HG02610 (cell line): Measurements from ENCODE around the gene MCU.

Experiments
- ATAC-seq: cut with Tn5 transposase; IDR thresholded peaks from one replicate; pipeline ENCODE4 v1.9.1; 2021; ENCODE audit warnings: mild to moderate bottlenecking, moderate library complexity; ENCODE audit not compliant: unreplicated experiment

Gene MCU

DNA sequence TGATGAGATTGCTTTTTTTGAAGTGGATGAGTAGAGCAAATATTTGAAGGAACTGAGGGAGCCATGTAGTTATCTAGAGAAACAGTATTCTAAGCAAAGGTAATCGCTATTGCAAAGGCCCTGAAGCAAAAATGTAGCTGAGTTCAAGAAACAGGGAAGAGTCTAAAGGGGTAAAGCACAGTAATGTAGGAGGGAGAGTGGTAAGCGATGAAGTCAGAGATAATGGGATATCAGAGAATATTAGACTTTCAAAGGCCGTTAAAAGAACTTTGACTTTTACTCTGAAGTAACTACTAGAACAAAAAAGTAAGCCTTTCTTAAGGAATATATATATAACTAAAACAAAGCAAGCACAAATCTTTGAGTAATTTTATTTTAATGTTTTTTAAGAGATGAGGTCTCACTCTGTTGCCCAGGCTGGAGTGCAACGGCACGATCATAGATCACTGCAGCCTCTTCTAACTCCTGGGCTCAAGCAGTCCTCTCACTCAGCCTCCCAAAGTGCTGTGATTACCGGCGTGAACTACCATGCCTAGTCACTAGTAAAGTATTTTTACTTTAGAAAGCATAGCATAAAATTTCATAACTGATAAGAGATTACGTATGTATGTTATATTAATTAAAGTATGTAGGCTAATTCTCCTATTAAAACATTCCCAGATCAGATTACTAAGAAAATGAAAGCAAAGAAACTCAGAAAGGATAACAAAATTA is 139.9 kb downstream of the MCU start:
- no peak for ATAC-seq

DNA sequence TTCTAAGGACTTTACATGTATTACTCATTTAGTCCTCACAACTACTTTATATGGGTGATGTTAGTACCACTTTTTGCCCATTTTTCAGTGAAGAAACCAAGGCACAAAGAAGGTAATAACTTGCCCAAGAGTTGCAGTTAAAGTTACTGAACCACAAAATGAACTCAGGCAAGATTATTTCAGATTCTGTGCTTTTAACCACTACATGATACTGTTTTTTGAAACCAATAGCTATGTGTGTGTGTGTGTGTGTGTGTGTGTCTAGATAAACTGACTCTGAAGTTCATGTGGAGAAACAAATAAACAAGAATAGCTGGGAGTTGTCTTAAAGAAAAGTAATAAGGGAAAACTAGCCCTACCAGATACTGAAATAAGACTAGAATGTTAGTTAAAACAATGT is 140.8 kb downstream of the MCU start:
- no peak for ATAC-seq

DNA sequence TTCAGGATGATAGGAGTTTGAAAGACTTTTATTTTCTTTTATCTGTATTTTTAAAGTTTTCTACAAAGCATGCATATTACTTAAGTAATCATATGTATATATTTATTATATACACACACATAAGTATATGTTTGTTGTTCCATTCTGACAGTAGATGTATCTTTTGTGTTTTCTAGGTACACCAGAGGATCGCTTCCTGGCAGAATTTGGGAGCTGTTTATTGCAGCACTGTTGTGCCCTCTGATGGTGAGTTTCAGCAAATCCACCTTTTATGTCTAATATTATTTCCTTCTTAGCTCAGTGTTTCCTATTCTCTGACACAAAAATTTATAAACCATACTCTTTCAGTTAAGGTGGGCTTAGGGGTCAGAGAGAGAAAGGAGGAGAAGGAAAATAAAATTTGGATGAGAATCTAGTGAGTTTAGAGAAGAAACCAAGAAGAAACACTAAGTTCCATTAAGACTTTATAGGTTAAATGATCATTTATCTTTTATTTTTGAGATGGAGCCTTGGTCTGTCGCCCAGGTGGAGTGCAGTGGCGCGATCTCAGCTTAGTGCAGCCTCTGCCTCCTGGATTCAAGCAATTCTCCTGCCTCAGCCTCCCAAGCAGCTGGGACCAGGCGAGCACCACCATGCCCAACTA is 142.4 kb downstream of the MCU start:
- no peak for ATAC-seq

DNA sequence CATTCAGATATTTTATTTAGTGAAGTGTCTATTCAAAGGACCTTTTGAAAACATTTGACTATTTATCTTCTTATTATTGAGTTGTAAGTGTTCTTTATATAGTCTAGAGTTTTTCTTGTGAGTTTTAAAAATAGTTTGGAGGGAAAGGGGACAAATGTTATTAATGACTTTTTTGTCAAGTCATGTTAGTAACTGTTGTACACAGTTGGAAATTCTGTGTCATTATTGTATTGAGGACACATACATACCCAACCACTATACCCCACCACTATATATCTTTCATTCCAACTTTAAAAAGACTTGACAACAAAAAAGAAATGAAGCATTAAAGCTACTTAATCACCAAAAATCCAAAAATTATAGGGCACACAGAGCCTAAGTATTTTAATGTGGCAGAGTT is 148.4 kb downstream of the MCU start:
- no peak for ATAC-seq

DNA sequence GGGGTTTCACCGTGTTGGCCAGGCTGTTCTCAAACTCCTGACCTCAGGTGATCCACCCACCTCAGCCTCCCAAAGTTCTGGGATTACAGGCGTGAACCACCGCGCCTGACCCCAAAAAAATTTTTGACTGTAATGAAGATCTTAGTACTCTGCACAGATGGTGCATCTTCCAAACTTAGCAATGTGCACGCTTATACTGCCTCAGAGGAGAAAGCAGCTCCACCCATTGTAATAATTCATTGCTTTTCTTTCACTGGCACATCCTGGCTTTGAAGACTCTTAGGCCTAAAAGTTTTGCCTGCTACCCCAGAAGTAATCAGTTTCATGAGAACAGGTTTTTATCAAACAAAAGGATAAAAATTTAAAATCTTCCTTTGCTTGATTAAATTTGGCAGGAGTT is 149.5 kb downstream of the MCU start:
- ATAC-seq, result no peak

DNA sequence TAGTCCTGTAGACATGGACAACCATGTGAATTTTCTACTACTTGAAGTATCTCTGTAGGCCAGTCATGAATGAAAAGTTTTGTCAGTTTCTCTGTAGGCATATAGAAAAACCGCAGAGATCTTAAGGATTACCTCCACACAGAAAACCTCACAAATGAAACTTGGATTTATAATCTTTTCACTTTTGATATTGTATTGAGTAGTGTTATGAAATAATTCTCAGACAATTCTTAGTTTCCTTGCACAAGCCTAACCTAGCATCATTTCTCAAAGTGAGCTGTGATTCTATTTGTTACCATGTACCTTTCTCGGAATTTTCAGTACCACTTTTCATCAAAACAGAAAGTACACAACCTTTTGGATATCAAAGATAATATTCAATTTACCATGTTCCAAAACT is 150.2 kb downstream of the MCU start:
- no peak for ATAC-seq

DNA sequence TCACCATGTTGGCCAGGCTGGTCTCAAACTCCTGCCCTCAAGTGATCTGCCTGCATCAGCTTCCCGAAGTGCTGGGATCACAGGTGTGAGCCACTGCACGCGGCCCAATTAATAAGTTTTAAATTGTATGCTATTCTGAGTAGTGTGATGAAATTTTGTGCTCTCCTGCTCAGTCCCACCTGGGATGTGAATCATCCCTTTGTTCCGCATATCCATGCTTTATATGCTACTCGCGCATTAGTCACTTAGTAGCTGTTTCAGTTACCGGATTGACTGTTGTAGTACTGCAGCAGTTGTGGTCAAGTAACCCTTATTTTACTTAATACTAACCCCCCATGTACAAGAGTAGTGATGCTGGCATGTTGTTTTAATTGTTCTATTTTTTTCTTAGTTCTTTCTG is 154.3 kb downstream of the MCU start:
- ATAC-seq, result no peak

DNA sequence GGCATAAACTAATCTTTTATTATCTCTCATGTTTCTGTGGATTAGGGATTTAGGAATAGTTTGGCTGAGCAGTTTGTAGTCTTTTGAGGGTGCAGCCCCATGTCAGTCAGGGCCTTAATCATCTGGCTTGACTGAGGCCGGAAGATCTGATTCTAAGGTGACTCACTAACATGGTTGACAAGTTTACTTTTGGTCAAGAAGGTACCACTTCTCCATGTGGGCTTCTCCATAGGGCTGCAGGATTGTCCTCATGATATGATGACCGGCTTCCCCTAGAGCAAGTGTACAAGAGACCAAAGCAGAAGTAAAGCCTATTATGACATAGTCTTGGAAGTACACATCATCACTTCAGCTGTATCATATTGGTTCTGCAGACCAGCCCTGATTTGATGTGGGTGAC is 155.7 kb downstream of the MCU start:
- no peak for ATAC-seq

DNA sequence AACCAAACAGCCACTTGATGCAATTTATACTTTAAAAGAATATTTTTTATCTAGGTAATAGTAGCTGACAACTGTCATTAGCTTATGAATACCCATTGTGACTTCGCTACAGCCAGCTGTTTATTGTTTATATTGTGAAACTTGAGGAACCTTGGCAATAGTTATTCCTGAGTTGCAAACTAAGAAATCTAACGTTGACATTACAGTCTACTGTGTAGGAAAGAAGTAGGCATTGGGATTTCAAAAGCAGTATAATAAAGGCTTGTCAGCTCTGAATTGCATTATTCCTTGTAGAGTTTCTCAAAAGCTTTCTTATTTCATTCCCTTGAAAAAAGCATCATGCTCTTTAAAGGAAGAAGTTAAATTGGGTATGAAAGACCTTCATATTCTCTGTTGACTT is 158.9 kb downstream of the MCU start:
- no peak for ATAC-seq

DNA sequence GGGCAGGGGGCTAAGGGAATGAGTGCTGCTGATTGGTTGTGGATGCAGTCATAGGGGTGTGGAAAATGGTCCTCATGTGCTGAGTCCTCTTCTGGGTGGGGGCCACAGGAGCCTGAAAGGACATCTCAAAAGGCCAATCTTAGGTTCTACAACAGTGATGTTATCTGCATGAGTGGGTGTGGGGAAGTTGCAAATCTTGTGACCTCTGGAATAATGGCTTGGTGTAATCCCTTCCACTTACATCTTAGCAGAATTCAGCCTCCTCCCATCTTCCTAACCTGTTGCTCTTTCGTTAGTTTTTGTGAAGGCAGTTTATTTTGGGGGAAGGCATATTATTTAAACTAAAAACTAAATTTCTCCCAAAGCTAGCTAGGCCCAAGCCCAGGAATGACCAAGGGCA is 159.6 kb downstream of the MCU start:
- ATAC-seq, result no peak

DNA sequence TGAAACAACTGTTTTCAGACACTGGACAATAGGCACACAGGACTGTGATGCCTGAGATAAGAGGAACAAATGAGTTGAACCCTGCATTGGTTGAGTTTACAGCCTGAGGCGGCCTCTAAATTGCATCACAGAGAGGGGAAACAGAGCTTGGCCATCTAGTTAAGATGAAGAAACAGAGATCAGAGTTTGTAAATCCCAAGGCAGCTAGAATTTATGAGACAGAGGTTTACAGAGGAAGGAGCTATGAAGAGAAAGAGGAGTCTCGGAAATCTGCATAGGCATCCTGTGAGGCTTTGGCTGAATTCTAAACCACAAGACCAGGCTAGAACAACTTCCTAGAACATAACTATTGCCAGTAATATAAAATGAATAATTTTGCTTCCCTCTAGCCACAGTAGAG is 160.6 kb downstream of the MCU start:
- ATAC-seq, result no peak

DNA sequence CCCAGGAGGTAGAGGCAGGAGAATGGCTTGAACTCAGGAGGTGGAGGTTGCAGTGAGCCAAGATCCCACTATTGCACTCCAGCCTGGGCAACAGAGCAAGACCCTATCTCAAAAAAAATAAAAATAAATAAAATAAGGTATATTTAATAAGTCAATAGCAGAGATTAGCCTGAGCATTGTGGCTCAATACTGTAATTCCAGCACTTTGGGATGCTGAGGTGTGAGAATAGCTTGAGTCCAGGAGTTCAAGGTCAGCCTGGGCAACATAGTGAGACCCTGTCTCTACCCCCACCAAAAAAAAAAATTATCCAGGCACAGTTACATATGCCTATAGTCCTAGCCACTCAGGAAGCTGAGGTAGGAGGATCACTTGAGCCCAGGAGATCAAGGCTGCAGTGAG is 163.2 kb downstream of the MCU start:
- no peak for ATAC-seq

DNA sequence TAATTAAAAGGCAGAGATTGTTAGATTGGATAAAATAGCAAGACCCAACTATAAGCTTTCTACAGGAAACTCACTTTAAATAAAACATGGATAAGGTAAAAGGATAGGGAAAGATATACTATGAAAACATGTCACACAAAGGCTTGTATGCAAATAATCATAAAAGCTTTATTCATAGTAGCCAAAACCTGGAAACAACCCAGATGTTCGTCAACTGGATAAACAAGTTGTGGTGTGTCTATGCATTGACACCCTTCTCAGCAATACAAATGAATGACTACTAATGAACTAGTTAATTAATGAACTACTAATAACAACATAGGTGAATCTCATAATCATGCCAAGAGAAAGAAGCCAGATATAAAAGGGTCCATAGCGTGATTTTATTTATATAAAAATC is 163.8 kb downstream of the MCU start:
- ATAC-seq, result no peak

DNA sequence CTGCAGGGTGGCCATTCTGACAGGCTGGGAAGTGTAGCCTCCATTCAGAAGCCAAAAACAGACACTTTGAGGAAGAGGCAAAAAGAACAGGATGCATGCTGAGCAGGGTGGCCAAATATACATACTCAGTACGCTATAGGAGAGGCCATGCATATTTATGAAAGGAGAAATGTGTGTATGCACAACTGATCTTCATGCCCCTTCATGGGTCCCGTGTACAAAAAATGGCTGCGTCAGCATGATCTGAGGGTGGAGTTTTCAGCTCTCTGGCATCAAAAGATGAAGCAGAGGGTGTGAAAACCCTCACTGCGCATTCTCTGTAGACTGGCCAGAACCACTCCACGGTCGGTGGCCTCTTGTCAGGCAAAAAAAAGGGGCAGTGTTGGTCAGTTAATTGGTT is 166.1 kb downstream of the MCU start:
- no peak for ATAC-seq

DNA sequence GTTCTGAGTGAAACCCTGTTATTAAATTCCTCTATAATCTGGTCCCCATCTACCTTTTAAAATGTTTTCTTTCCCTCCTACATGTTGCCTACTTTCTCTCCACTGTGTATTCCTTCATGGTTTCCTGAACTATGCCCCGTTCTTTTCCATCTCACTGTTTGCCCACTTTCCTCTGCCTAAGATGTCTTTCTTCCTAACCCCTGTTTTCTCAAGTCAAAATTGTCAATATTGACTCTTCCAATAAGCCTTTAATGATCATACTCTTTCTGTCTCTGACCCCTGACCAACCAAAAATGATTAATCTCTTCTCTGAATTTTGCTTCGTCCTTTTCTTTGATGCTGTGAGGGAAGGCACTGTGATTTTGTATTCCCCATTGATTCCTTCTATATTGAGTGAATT is 171.0 kb downstream of the MCU start:
- ATAC-seq, result no peak

DNA sequence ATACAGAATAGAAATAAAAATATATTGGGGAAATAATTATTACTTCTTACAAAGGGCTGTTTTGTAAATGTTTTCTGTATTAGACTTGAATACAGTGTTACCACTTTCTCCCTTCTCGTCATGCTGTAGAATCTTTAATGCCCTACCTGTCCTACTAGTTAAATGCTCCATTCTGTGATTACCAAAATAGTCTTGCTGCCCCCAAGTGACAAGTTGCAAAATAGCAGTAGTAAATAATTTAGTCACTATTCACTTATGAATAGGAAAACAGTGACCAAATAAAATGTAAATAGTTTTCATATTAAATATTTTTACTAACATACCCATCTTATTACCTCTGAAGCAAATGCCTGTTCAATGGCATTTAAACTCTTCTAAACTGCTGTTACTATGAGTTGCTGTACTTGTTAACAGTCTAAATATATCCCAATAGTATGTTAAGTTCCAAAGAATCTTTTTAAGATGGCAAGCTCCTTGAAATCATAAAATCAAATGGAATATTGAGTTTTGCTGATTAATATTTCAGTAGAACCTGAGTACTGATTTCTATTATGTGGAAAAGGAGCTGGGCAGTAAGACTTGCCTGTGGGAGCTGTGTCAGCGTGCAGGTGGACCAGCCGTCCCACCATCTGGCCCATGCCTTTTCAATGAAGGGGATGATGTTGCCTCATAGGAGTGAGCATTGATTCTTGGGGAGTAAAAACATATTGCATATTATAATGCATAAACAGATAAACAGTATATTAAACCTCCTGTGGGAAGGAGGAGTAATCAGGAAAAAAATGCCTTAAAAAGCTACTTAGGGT is 183.5 kb downstream of the MCU start:
- no peak for ATAC-seq

DNA sequence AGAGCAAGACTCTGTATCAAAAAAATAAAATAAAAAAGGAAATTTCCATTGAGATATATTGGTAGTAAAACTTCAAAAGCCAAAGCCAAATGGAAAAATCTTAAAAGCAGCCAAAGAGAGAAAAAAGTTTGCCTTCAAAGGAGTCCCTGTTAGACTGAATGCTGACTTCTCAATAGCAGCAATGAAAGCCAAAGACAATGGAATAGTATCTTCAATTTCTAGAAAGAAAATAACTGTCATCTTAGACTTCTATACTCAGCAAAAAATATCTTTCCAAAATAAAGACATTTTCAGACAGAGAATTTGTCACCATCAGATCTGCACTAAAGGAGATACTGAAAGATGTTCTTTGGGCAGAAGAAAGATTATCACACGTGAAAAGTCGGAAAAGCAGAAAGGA is 187.3 kb downstream of the MCU start:
- no peak for ATAC-seq

DNA sequence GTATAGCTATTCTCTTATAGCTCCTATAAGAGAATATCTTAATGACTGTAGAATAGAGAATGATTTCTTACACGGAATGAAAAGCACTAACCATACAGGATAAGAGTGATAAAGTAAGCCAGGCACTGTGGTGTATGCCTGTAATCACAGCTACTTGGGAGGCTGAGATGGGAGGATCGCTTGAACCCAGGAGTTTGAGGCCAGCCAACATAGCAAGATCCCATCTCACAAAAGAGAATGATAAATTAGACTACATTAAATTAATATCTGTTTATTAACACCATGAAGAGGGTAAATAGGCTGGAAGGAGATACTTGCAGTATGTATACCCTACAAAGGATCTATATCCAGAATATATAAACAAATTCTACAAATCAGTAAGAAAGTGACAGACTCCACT is 189.3 kb downstream of the MCU start:
- no peak for ATAC-seq

DNA sequence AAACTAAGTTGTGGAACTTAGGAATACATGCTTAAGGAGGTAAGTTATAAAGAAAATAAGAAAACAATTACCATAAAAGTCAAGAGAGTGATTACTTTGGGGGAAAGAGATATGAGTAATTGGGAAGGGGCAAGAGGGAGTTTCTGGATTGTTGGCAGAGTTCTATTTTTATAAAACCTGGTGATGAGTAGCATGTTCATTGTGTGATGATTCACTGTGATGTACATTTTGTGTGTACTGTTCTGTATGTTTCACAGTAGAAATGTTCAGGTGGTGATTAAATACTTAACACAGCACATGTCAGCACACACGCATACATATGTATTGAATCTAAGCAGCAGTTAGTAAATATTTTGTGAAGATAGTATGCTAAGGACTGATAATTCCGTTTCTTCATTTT is 191.9 kb downstream of the MCU start:
- ATAC-seq, result no peak

DNA sequence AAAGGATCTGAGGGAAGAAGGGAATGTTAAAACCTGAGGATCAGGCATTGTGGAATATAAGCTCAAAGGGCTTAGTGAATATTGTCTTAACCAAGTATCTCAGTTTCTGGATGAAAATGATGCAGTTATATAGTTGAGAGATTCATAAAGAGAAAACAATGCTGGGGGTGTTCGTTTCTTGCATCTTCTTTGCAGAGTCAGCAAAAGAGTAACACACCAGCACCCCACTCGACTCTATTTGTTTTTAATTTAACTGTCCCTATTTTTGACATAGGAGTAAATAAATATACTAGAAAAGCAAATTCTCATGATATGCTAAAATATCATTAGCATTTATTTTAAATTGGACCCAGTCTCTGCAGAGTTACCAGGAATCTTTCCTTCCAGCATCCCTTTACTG is 194.0 kb downstream of the MCU start:
- ATAC-seq, result no peak

DNA sequence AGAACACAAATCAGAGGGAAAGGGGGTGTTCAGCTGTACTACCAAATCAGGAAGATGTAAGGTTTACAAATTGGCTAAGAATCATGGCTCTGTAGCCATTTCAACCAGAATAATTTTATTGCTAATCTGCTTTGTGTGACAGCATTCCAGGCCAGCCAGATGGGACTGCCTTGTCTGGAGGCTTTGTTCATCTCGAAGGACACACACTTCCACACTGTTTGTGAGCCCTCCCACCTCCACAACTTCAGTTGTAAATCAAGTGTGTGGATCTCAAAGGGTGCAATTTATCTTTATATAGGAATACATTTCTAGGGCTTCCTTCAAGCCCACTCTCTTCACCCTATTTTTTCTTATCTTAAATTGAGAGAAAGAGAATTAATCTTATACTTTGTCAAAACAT is 194.7 kb downstream of the MCU start:
- no peak for ATAC-seq

DNA sequence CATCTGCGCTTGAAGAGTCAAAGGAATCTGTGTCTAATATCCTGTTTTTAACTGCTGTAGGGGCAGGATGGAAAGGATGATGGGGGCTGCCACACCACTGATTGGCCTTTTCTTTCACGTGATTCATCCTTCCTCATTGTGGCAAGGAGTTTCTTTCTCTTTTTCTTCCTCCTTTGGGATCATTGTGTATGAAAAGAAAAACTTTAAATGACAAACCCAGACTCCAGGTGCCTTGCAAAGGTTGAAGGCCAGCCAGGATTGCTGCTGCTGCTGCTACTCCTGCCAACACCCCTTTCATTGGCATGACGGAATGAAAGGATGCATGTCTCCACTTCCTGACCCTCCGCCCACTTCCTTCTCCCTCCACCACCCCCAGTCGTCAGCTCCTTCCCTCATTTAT is 195.1 kb downstream of the MCU start:
- ATAC-seq, result no peak
